Activated CD4-positive, alpha-beta T cell treated with anti-CD3 and anti-CD28 coated beads for 4 hours (primary cell): ENCODE data around the gene CHPF.

Source experiments
- DNase-seq, 2 donors: peaks; one replicate each; pipeline ENCODE4 v3.0.0-alpha.2; 2020

Gene CHPF

GRCh38 chr2:219549619-219550018 lies 6.0 kb upstream of the CHPF start:
- no peak for DNase-seq

GRCh38 chr2:219548990-219549389 lies 5.4 kb upstream of the CHPF start:
- no peak for DNase-seq

- no peak for DNase-seq
Measured at GRCh38 chr2:219547621-219548020, 4.0 kb upstream of the CHPF start.

GRCh38 chr2:219545943-219546352 lies 2.3 kb upstream of the CHPF start:
- no peak for DNase-seq

GRCh38 chr2:219545295-219545942 lies 1.8 kb upstream of the CHPF start:
- DNase-seq: no peak

- no peak for DNase-seq
Measured at GRCh38 chr2:219544567-219544966, 958 bp upstream of the CHPF start.

- DNase-seq: no peak
Measured at GRCh38 chr2:219542931-219543595, 546 bp downstream of the CHPF start.

- peak; percentile 83 to 88 for DNase-seq
Measured at GRCh38 chr2:219541611-219542180, 1.9 kb downstream of the CHPF start.

- no peak for DNase-seq
Measured at GRCh38 chr2:219540784-219541504, 2.7 kb downstream of the CHPF start.

- DNase-seq: no peak
Measured at GRCh38 chr2:219539926-219540678, 3.5 kb downstream of the CHPF start.

GRCh38 chr2:219538956-219539788 lies 4.4 kb downstream of the CHPF start:
- no peak for DNase-seq

GRCh38 chr2:219538504-219538951 lies 5.1 kb downstream of the CHPF start:
- DNase-seq: no peak

- no peak for DNase-seq
Measured at GRCh38 chr2:219537657-219538488, 5.7 kb downstream of the CHPF start.

GRCh38 chr2:219536967-219537366 lies 6.6 kb downstream of the CHPF start:
- DNase-seq: no peak

GRCh38 chr2:219536425-219536824 lies 7.2 kb downstream of the CHPF start:
- DNase-seq: no peak

- DNase-seq: no peak
Measured at GRCh38 chr2:219533930-219534661, 9.5 kb downstream of the CHPF start.

GRCh38 chr2:219532378-219532649 lies 11.3 kb downstream of the CHPF start:
- DNase-seq: no peak

GRCh38 chr2:219531639-219532377 lies 11.8 kb downstream of the CHPF start:
- no peak for DNase-seq

GRCh38 chr2:219530048-219530963 lies 13.3 kb downstream of the CHPF start:
- DNase-seq: peak; percentile 82 to 85
